Measurements from ENCODE around the gene TNS3.
"Not testable (repeated sequence)": the region's sequence is repeated elsewhere in the genome, so short reads cannot be mapped to it uniquely, and the experiment has no call there.

Gene TNS3

DNA sequence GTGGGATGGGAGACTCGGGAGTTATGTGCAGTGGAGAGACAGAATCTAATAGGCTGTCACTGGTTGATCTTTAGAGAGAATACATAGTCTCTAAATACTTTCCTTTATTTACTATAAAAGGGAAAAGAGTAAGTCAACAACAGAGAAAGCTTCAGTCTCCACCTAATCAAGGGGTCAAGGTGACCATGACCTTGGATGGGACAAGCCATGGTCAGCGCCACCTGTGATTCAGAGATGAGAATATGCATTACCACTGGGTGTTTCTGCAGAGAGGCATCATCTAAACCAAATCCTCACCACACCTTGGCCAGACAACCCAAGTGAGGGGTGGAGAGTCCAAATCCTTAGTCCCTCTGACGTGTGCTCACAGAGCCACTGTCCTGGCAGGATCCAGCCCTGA is 39.9 kb downstream of the TNS3 start:
- no peak for DNase-seq (ENCODE audit: extremely low read depth, low read depth)
- TF ChIP-seq, protein P1, sequence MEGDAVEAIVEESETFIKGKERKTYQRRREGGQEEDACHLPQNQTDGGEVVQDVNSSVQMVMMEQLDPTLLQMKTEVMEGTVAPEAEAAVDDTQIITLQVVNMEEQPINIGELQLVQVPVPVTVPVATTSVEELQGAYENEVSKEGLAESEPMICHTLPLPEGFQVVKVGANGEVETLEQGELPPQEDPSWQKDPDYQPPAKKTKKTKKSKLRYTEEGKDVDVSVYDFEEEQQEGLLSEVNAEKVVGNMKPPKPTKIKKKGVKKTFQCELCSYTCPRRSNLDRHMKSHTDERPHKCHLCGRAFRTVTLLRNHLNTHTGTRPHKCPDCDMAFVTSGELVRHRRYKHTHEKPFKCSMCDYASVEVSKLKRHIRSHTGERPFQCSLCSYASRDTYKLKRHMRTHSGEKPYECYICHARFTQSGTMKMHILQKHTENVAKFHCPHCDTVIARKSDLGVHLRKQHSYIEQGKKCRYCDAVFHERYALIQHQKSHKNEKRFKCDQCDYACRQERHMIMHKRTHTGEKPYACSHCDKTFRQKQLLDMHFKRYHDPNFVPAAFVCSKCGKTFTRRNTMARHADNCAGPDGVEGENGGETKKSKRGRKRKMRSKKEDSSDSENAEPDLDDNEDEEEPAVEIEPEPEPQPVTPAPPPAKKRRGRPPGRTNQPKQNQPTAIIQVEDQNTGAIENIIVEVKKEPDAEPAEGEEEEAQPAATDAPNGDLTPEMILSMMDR (IDR thresholded peaks at IDR 0.05; ENCODE audit: low read depth, low read length), result no peak

DNA sequence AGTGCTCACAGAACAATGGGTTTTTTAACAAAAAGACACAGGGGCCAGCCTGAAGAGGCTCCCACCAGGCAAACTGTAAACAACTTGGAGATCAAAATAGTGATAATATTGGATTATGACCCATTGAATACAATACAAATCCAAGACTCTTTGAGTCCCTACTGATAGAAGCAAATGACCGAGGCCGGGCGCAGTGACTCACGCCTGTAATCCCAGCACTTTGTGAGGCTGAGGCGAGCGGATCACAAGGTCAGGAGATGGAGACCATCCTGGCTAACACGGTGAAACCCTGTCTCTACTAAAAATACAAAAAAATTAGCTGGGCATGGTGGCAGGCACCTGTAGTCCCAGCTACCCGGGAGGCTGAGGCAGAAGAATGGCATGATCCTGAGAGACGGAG is 40.4 kb downstream of the TNS3 start:
- DNase-seq (ENCODE audit: extremely low read depth, low read depth), result not testable (repeated sequence)

DNA sequence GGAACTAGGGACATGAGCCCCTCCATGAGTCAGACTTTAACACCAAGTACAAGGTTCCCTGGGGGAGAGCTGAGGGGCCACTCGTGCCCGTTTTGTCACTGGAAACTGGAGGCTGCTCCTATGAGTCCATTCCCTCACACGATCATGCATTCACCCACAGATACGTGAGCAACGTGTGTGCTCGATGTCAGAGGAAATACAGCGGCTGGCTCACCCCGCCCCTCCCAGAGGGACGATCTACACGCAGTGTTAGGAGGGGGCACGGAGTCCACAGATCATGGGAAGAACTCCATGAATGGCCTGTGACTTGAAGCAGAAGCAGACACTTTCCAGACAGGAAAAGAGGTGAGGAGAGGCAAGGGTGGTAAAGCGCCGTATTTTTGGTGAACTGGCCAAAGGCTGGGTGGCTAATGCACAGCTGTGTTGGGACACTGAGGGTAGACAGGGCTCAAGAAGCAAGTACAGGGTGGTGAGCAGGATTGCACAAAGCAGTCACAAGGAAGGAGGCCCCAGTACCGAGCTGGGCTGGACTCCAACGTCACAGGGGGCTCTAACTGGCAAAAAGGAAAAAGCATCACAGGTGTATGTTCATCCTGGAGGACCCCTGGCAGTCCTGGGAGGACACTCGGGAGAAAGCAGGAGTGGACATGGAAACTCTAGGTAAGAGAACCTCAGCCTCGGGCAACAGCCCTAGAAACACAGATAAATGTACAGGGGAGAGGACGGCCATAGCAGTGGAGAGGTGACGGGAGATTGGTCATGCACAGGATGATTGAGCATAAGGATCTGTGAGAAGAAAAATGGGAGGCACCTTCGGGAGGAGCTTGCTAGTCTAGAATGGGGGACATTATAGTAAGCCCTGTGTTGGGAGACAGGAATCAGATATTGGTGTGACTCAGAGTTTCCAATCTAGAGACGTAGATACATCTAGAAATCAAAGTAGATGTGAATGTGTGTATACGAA is 41.2 kb downstream of the TNS3 start:
- TF ChIP-seq, protein P1 (IDR thresholded peaks at IDR 0.05; ENCODE audit: low read depth, low read length), result no peak
- no peak for DNase-seq (ENCODE audit: extremely low read depth, low read depth)

DNA sequence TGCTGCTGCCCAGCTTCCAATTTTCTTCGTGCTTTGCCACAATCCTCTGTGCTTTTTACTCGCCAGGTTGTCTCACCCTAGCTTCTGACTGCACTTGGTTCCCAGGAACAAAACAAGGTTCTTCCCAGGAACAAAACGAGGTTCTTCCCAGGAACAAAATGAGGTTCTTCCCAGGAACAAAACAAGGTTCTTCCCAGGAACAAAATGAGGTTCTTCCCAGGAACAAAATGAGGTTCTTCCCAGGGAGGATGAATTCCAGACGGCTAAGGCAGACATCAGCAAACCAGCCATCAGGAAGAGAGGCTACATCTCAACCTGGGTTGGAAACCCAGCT is 41.9 kb downstream of the TNS3 start:
- TF ChIP-seq, protein P1 (IDR thresholded peaks at IDR 0.05; ENCODE audit: low read depth, low read length), result no peak
- DNase-seq (ENCODE audit: extremely low read depth, low read depth), result no peak

DNA sequence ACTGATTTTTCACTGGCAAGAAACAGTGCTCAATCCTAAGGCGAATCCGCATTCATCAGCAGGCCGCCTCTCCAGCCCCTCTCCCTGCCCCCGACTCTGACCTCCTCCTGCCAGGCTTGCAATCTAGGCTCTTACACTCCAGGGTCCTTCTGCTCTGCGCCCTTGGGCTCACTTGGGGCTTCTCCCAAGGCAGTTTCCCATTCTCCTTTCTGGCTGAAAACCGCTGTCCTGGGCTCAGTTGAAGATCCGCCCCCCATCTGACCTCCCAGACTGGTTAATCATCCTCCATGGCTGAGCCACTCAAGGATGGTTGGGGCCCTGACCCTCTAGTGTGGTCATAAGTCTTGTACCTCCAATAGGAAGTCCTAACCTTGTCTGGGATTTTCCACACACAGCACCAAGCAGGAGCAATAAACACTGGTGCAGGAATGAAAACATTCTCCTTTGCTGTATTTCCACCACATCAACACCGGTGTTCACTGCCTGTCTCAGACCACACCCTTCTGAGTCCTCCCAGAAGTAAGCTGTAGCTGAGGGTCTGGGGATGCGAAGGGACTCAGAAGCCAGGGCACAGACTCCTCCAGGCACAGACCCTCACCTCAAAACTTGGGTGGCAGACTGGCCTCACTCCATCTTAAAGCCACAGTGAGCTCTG is 42.4 kb downstream of the TNS3 start:
- no peak for DNase-seq (ENCODE audit: extremely low read depth, low read depth)
- TF ChIP-seq, protein P1 (IDR thresholded peaks at IDR 0.05; ENCODE audit: low read depth, low read length), result no peak

DNA sequence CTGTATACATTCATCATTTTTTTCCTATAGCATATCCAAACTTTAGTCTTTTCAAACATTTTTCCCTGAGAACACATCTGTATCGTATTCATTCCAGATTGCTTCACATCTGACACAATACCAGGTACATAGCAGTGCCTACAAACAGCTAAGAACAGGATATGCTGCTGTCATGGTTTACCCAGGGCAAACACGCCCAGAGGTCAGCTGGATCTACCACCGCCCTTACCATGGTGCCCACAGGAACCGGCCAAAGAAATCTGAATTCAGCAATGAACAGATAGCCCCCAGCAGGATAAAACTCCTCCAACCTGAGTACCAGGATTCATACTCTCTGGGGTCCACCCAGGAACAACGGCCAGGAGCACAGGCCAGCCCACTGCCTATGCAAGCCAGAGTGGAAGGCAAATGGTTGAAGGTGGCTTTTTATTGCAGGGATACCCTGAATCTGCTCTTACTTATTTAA is 43.0 kb downstream of the TNS3 start:
- TF ChIP-seq, protein P1 (IDR thresholded peaks at IDR 0.05; ENCODE audit: low read depth, low read length), result no peak
- DNase-seq (ENCODE audit: extremely low read depth, low read depth), result no peak

DNA sequence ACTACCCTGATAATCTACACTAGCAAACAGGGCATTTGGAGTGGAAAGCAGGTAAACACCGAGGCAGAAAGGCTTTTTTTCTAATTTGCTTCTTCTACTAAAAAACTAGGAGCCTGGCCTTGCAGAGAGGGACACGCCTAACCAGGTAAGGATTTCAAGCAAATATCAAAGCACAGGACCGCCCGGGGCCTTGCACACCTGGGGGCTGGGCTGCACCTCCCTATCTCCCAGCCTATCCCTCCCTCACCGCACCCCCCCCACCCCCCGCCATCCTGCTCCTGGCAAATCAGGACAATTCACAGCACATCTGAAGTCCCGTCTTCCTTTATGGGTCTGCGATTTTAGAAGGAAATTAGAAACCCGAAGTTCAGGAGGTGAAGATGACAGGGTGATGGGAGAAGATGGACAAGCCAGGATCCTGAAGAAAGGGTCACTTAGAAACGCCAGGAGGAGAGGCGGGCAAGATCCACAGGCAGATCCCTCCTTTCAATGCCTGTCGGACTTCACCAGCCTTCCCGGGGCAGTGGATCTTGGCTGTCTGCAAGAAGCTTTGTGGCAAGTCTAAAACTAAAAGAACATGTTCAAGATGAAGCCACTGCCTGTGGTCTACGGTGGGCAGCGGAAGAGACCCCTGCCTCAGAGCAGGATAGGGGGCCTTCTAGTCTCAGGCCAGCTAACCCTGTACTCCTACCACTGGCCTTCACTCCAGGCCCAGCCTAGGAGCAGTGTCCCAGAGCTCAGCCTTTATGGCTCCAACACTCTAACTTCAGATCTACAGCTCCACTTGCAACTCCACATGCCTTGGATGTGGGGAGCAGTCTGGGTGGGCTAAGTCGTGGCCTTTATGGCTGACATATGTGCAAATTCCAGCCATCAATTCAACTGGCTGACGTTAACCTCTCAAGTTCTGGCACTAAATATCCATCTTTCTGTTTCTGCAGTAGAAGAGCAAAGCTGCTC is 43.9 kb downstream of the TNS3 start:
- TF ChIP-seq, protein P1 (IDR thresholded peaks at IDR 0.05; ENCODE audit: low read depth, low read length), result no peak
- no peak for DNase-seq (ENCODE audit: extremely low read depth, low read depth)

Data from AG09319 (cell line).